ENCODE measurements around the gene ITGA7.

Gene ITGA7

DNA sequence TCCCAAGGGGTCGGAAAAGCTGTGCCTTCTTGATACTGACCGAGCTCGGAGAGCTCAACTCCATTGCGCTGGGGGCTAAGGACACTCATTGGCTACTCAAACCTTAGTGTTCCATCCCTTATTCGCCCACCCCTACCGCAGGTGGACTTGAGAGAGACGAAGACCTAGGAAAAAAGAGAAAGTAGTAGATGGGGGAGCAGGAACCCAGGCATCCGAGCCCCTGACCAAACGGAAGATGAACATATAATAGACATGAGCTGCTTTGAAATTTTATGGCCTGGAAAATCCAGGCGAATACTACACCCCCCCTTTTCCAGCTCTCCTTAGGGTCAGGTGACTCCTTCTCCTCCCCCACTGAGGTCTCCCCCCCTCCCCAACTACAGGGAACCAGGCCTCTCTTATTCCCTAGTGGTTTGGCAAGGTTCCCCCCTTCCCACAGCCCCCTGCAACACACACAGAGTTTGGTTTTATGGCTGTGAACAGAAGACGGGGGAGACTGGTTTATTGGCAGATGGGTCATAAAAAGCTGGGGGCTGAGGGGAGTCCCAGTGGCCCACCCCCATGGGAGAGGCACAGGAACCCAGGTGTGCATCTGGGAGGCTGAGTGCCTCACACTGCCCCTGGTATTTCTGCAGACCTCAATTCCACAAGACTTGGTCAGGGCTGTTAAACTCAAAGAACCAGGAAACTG lies 36.8 kb upstream of the ITGA7 start:
- no peak for DNase-seq (ENCODE audit: extremely low read depth, low read depth)
- TF ChIP-seq, protein P1, sequence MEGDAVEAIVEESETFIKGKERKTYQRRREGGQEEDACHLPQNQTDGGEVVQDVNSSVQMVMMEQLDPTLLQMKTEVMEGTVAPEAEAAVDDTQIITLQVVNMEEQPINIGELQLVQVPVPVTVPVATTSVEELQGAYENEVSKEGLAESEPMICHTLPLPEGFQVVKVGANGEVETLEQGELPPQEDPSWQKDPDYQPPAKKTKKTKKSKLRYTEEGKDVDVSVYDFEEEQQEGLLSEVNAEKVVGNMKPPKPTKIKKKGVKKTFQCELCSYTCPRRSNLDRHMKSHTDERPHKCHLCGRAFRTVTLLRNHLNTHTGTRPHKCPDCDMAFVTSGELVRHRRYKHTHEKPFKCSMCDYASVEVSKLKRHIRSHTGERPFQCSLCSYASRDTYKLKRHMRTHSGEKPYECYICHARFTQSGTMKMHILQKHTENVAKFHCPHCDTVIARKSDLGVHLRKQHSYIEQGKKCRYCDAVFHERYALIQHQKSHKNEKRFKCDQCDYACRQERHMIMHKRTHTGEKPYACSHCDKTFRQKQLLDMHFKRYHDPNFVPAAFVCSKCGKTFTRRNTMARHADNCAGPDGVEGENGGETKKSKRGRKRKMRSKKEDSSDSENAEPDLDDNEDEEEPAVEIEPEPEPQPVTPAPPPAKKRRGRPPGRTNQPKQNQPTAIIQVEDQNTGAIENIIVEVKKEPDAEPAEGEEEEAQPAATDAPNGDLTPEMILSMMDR (IDR thresholded peaks at IDR 0.05; ENCODE audit: low read depth, low read length), result no peak

- TF ChIP-seq, protein P1 (IDR thresholded peaks at IDR 0.05; ENCODE audit: low read depth, low read length), result peak; percentile 13
- no peak for DNase-seq (ENCODE audit: extremely low read depth, low read depth)
Measured at GRCh38 chr12:55743406-55744339, 36.0 kb upstream of the ITGA7 start.

DNA sequence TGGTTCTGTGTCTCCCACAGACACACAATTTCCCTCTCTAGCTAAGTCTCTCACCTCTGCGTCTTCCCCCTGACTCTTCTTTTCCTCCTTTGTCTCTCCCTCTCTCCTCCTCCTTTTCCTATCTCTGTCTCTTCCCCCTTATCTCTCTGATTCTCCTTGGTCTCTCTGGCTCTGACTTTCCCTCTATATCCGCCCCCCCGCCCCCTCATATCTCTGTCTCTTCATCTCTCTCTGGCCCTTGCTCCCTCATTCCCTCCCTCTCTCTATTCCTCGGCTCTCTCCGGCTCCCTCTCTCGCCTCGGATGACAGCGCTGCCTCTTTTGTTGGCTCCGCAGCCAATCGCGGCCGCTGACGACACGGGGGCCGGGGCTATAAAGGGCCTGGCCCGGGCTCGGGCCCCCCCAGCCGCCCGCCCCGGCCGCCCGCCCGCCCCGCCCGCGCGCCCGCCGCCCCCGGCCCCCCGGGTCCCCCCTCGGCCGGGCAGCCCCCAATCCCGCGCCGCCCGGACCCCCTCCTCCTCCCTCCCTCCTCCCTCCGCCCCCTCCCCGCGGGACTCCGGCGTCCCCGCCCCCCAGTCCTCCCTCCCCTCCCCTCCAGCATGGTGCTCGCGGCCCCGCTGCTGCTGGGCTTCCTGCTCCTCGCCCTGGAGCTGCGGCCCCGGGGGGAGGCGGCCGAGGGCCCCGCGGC lies 35.2 kb upstream of the ITGA7 start, which contains the start of gene GDF11:
Gene GDF11, plus strand, starts transcription at position 404 of the 687 bp plus-strand sequence. Its CDS starts 195 bp downstream, at position 599.
- TF ChIP-seq, protein P1 (IDR thresholded peaks at IDR 0.05; ENCODE audit: low read depth, low read length), result no peak
- DNase-seq (ENCODE audit: extremely low read depth, low read depth), result no peak

DNA sequence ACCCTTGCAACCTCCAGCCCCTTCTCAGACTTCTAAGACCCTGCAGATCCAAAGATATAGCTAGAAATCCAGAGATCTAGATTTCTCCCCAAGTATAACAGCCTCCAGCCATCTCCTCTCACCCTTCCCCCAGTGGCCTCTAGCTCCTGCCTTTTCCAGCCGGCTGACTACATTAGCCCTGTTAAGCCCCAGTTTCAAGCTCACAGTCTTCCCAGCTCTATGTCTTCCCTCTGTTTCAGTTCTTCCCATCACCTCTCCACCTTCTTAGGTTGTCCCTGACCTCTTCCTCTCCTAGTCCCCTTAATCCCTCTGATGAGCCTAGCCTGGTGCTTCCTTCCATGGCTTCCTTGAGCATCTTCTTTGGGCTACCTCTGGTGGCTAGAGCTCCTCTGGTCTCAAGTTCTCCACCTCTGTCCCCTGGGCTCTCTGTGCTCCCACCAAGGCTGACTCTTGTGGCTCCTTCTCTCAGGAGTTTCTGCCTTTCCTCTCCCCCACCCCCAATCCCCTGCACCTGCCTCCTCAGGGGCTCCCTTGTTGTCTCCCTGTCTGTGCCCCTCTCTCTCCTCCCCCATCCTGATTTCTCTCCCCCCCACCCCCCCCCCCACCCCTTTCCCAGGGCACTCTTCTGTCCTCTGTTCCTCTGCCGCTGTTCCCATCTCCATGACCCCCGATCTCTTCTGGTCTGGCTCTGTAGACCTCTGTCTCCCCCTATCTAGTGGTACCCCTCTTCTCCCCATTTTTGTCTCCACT lies 34.4 kb upstream of the ITGA7 start:
- TF ChIP-seq, protein P1 (IDR thresholded peaks at IDR 0.05; ENCODE audit: low read depth, low read length), result no peak
- no peak for DNase-seq (ENCODE audit: extremely low read depth, low read depth)

- DNase-seq (ENCODE audit: extremely low read depth, low read depth), result no peak
- TF ChIP-seq, protein P1 (IDR thresholded peaks at IDR 0.05; ENCODE audit: low read depth, low read length), result no peak
Measured at GRCh38 chr12:55739025-55739378, 31.3 kb upstream of the ITGA7 start.

- no peak for DNase-seq (ENCODE audit: extremely low read depth, low read depth)
- TF ChIP-seq, protein P1 (IDR thresholded peaks at IDR 0.05; ENCODE audit: low read depth, low read length), result peak; percentile 69
Measured at GRCh38 chr12:55738123-55739024, 30.7 kb upstream of the ITGA7 start.
